Bronchial epithelial cell (primary cell): ENCODE measurements around the gene LBHD2. TPM values are rescaled to one million over a fixed set of nuclear protein-coding genes. Genes with fewer than 3 reads are reported as not detected.

Experiments
- DNase-seq: peaks from one replicate; pipeline ENCODE4 v3.0.0-alpha.2; 2010; ENCODE audit warnings: low read depth
- FAIRE-seq: peaks from 2 replicates; lab custom pipeline; 2011; peaks lifted over from hg19 to GRCh38; lab: Jason Lieb, UNC
- H3K27me3 ChIP-seq: 2 replicates; pipeline ENCODE4 v1.5.1; 2011; ENCODE audit warnings: low read length; ENCODE audit not compliant: control insufficient read depth, insufficient read depth
- H3K36me3 ChIP-seq: 2 replicates; pipeline ENCODE4 v1.5.1; 2011; ENCODE audit warnings: low read length; ENCODE audit not compliant: control insufficient read depth, insufficient read depth
- H3K4me3 ChIP-seq: 2 replicates; pipeline ENCODE4 v1.5.1; 2011; ENCODE audit warnings: mild to moderate bottlenecking, low read depth, low read length, control low read depth
- CTCF ChIP-seq: IDR thresholded peaks from 2 replicates; pipeline ENCODE4 v1.5.1; 2011; ENCODE audit warnings: mild to moderate bottlenecking, moderate library complexity, low read length, control low read depth, inconsistent platforms; ENCODE audit not compliant: insufficient read depth, severe bottlenecking
- total RNA-seq: library from RNA; depleted of rRNA; stranded (reverse); fragments of >200 nt; gene quantifications from 2 replicates; pipeline ENCODE4 v1.2.1, GENCODE V29; 2014

The LBHD2 gene
- total RNA-seq, 1 donor from 2014 or later: not detected

DNA sequence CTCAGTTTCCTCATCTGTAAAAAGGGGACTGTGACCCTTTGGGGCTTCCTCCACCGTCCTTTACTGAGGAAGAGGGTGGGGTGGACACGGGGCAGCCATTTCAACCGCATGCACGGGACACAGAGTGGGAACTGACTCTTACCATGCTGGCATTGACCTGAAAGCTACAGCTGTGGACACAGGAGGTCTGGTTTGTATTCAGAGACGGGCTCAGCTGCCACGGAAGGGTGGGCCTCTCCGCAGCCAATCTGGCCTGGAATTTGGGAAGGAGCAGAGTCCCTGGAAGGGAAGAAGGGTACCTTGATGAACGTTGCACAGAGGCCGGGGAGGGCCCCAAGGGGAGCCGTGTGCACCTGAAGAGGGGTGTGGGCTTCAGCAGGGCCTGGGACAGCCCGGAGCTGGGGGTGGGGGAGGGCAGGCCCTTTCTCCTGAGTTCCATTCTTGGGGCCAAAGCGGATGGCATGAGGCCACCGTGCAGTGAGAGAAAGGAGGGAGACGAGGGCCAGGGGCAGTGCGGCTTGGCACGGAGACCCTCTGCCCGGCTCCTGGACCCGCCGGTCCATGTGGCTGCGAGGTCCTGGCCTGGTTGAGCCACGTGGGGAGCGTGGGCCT lies 53.8 kb downstream of the LBHD2 start:
- Histone ChIP-seq H3K4me3 (no peak overlapping the region), H3K36me3 (no peaks in the 10 kb centered on the region), H3K27me3 (peaks cover 6% of the 10 kb centered on the region)
- DNase-seq: no peak
- TF ChIP-seq CTCF: no peak
- no peak for FAIRE-seq

DNA sequence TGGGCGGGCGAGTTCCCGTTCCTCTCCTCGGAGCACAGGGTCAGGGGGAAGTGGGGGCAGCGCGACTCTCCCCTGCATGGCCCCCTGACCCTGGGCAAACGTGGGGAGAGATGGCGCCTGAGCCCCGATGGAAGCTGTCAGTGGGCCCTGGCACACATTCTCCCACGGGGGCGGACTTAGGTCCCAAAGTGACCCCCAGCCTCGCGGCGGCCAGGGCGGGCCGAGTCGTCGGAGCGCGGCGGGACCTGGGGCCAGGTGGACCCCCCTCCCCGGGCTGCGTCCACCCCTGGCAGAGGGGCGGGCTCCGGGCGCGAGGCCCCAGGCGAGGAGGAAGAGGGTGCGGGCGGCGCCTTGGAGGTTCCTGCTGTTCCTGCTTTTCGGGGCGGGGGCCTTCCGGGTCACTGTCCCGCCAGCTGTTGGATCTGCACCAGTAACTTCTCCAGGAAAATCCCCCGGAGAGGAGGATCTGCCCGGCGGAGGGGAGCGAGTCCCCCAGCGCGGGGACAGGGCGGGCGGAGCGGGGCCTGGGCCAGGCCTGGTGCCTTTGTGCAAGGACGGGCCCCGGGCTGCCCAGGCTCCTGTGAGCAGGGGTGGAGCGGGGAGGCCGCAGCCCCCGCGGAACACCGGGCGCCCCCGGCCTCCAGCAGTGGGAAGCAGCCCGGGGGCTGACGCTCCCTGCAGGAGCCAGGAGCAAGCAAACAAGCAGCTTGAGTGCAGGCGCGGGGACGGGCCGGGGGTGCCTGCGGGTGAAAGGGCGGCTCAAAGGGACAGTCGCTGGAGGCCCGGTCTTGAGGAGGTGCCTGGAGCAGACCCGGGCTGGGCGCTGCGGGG lies 54.5 kb downstream of the LBHD2 start:
- Histone ChIP-seq H3K27me3 (peaks cover 10% of the 10 kb centered on the region), H3K4me3 (no peak overlapping the region), H3K36me3 (no peaks in the 10 kb centered on the region)
- DNase-seq (no peak), FAIRE-seq (no peak)
- no peak for TF ChIP-seq CTCF

DNA sequence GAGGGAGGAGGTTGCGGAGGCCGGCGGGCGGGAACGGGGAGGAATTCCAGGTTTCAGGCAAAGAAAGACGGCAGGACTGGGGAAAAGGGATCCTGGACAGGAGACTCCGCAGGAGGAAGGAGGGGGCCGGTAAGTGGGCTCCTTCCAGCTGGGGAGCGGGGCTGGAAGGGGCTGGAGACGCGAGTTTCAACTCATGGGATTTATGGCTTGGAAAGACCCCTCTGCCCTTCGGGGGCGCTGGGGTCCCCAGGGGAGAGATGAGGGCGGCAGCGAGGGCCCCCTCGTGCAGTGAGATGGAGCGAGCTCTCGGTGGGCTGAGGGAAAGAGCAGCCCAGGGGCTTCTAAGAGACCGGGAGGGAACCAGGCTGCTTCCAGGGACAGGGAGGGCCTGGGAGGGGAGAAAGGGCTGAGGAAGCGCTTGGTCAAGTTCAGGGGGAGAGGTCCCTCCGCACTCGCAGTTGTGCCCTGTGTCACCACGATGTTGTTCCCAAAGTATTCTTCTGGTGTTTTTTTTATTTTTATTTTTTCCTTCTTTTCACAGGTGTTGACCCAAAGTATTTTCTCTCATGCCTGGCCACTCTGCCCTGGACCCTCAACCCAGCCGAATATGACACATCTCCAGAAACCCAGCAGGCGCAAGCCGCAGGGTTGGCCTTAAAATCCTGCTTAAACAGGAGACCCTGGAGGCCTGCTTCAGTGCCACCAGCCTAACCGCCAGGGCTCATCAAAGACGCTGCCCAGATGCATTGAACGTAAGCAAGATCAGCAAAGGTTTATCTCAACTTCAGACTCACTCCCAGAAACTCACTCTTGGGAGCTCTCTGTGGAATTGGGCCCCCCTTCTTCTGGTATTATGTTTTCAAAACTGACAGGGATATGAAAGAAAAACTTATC lies 55.4 kb downstream of the LBHD2 start:
- DNase-seq: no peak
- no peak for FAIRE-seq
- H3K36me3 ChIP-seq: no peaks in the 10 kb centered on the region
- H3K4me3 ChIP-seq: no peak overlapping the region
- peaks cover 10% of the 10 kb centered on the region for H3K27me3 ChIP-seq
- no peak for TF ChIP-seq CTCF

Other genes starting within 250 kb of the LBHD2 start
- 4.2 and 6.5 TPM in 2 replicates for gene AMN, start 161.5 kb upstream of the LBHD2 start, total RNA-seq
- 55.0 and 85.6 TPM in 2 replicates for gene CDC42BPB, start 26.7 kb upstream of the LBHD2 start, total RNA-seq
- 0.26 TPM in 1 of 2 replicates, not detected in the other for gene EXOC3L4, start 10.5 kb downstream of the LBHD2 start, total RNA-seq
- 5.3 and 21.1 TPM in 2 replicates for gene TNFAIP2, start 39.3 kb downstream of the LBHD2 start, total RNA-seq